CD4-positive, alpha-beta T cell (primary cell): ENCODE measurements around the gene SLPI. TPM values are rescaled to one million over a fixed set of nuclear protein-coding genes. Genes with fewer than 3 reads are reported as not detected.

Experiments used
- ATAC-seq: fragments of 200-7000 bp; cut with Tn5 transposase; one replicate; pipeline ENCODE4 v1.10.0; 2022; ENCODE audit warnings: mild to moderate bottlenecking; ENCODE audit not compliant: poor library complexity
- CTCF ChIA-PET: fragments of 350-600 bp; sonication (Branson Sonifier 250); formaldehyde crosslinking; loops from one replicate; lab custom pipeline; 2021; ENCODE audit warnings: antibody characterized with exemption, inconsistent platforms; lab: Charles Lee
- POLR2A ChIA-PET: fragments of 350-600 bp; sonication (Branson Sonifier 250); formaldehyde crosslinking; loops from one replicate; lab custom pipeline; 2021; ENCODE audit warnings: antibody characterized with exemption, inconsistent platforms; lab: Charles Lee
- DNase-seq, 14 experiments: peaks; one replicate each; pipeline ENCODE4 v3.0.0-alpha.2; 2013 to 2020; ENCODE audit warnings: mixed read lengths in 2 of 14
- H3K27ac ChIP-seq, 2 donors: one replicate each; pipeline versions ENCODE4 v1.5.1 to v1.7.0; 2013; ENCODE audit warnings: low read length in 2 of 2, low read depth in 1 of 2, mild to moderate bottlenecking in 1 of 2
- H3K27me3 ChIP-seq, 2 experiments: 1 replicate in 1 of 2; 2 replicates in 1 of 2; pipeline versions ENCODE4 v1.6.1 to v1.7.0; 2013; ENCODE audit warnings: low read length in 2 of 2, control low read depth in 1 of 2, mild to moderate bottlenecking in 1 of 2, moderate library complexity in 1 of 2; ENCODE audit not compliant: insufficient read depth in 2 of 2, control insufficient read depth in 1 of 2
- H3K36me3 ChIP-seq: one replicate; pipeline ENCODE4 v1.6.1; 2013; ENCODE audit warnings: low read length, control low read depth; ENCODE audit not compliant: insufficient read depth
- H3K4me1 ChIP-seq: one replicate; pipeline ENCODE4 v1.6.1; 2013; ENCODE audit warnings: low read length, control low read depth; ENCODE audit not compliant: insufficient read depth
- H3K4me3 ChIP-seq: one replicate; pipeline ENCODE4 v1.5.1; 2013; ENCODE audit warnings: mild to moderate bottlenecking, low read length, moderate library complexity
- H3K9me3 ChIP-seq, 2 experiments: 1 replicate in 1 of 2; 2 replicates in 1 of 2; pipeline versions ENCODE4 v1.6.1 to v1.7.0; 2013; ENCODE audit warnings: low read length in 2 of 2, mild to moderate bottlenecking in 2 of 2, control low read depth in 1 of 2, moderate library complexity in 1 of 2; ENCODE audit not compliant: control insufficient read depth in 1 of 2, insufficient read depth in 1 of 2
- H3K27ac Mint-ChIP-seq: one replicate; pipeline ENCODE4 v1.8.0; 2020; ENCODE audit warnings: mixed read lengths
- H3K27me3 Mint-ChIP-seq: one replicate; pipeline ENCODE4 v1.8.0; 2021; ENCODE audit warnings: mixed read lengths
- H3K36me3 Mint-ChIP-seq: one replicate; pipeline ENCODE4 v1.8.0; 2021; ENCODE audit warnings: low read depth, mixed read lengths
- H3K4me1 Mint-ChIP-seq: one replicate; pipeline ENCODE4 v1.8.0; 2021; ENCODE audit warnings: low read depth, mixed read lengths
- H3K4me3 Mint-ChIP-seq: one replicate; pipeline ENCODE4 v1.8.0; 2020; ENCODE audit warnings: mild to moderate bottlenecking, mixed read lengths
- H3K9me3 Mint-ChIP-seq: one replicate; pipeline ENCODE4 v1.8.0; 2020; ENCODE audit warnings: mixed read lengths
- intact Hi-C, 2 experiments: fragments of 100-400 bp; cut with DNase I in 1 of 2; cut with micrococcal nuclease in 1 of 2; formaldehyde crosslinking; loops; one replicate each; pipeline versions ENCODE4 v1.15.1 to v1.9.0; 2023 to 2025; cut with DNase I, micrococcal nuclease
- total RNA-seq, 174 experiments: library from RNA in 2 of 174; stranded (reverse) in 2 of 174; gene quantifications; one replicate each; pipeline ENCODE4 v1.2.3 and lab custom pipeline; 2021 to 2026
- TF ChIP-seq, protein P1 (sequence below): fragments of 200-600 bp; IDR thresholded peaks from one replicate; pipeline ENCODE4 v1.8.0; 2022; ENCODE audit warnings: antibody characterized with exemption, mild to moderate bottlenecking

The SLPI gene
- total RNA-seq, 2 experiments from 2014 or later: not detected

DNA sequence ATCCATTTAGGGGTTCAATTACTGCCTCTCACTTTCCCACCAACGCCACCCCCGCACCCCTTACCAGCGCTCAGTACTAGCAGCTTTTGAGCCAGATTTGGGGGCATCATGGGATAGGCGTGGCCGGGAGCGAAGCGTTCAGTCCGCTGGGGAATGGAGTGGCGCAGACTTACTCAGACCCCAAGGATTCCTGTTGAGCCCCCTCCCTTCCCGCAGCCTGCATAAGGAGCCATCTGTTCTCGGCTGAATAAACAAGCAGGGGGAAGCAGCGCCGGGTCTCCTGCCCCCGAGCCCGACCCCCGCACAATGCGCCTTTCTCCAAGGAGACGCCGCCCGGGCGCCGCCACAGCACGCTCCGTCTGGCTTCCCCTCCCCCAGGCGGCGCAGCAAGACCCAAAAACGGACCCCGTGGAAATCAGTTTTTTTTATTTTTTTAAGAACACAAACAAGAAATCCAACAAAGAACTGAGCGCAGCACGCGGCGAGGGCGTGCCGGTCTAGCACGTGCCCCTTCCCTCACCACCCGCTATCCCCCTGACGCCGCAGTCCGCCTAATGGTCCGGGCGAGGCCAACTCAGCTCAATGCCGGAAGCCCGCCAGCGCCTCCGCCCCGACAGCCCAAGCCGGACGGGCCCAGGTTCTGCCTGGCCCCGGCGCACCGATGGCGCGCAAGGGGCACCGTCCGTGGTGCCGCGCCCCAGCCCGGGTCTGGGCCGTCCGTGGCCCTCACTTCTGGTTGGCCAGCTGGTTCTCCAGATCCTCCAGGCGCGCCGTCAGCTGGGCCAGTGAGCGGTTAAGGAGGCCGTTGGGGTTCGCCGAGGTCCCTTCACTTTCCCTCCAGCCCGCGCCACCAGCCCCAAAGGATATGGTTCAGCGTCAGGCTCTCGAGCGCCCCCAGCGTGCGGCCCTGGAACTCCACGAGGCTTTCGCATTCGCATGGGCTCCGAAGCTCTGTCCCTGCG, 39.0 kb upstream of the SLPI start:
- peaks cover 17% of the 10 kb centered on the region for H3K4me1 ChIP-seq
- Mint-ChIP-seq H3K27ac (no peak overlapping the region), H3K4me1 (no peaks in the 10 kb centered on the region), H3K9me3 (no peaks in the 10 kb centered on the region), H3K36me3 (no peaks in the 10 kb centered on the region), H3K27me3 (peaks cover 66% of the 10 kb centered on the region), H3K4me3 (peak overlapping the region; percentile 82)
- H3K4me3 ChIP-seq: peak overlapping the region; percentile 40
- POLR2A ChIA-PET: interaction anchor here (1.0 kb wide), 1 partner anchor 9 kb away, joined by 3 read pairs; no protein-coding TSS in a partner anchor
- ATAC-seq (peak; percentile 92), DNase-seq (peak; percentile 63 to 84 (median 74))
- TF ChIP-seq, protein P1, sequence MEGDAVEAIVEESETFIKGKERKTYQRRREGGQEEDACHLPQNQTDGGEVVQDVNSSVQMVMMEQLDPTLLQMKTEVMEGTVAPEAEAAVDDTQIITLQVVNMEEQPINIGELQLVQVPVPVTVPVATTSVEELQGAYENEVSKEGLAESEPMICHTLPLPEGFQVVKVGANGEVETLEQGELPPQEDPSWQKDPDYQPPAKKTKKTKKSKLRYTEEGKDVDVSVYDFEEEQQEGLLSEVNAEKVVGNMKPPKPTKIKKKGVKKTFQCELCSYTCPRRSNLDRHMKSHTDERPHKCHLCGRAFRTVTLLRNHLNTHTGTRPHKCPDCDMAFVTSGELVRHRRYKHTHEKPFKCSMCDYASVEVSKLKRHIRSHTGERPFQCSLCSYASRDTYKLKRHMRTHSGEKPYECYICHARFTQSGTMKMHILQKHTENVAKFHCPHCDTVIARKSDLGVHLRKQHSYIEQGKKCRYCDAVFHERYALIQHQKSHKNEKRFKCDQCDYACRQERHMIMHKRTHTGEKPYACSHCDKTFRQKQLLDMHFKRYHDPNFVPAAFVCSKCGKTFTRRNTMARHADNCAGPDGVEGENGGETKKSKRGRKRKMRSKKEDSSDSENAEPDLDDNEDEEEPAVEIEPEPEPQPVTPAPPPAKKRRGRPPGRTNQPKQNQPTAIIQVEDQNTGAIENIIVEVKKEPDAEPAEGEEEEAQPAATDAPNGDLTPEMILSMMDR: peak; percentile 95
- H3K36me3 ChIP-seq: no peaks in the 10 kb centered on the region
- H3K27me3 ChIP-seq: peaks cover 15 to 23% of the 10 kb centered on the region in 2 experiments
- no peaks in the 10 kb centered on the region for H3K9me3 ChIP-seq
- no peak overlapping the region for H3K27ac ChIP-seq
- intact Hi-C loops: loop anchor here (5.0 kb wide), 2 partner anchors 281 to 606 kb away; no protein-coding TSS in a partner anchor
- CTCF ChIA-PET: interaction anchor here (0.6 to 2.3 kb wide), 14 partner anchors 10 to 1043 kb away, joined by 3 to 12 read pairs (median 3); partner anchors contain the start of genes FITM2 and SDC4

GRCh38 chr20:45292343-45292742, 38.0 kb upstream of the SLPI start:
- no peaks in the 10 kb centered on the region for H3K9me3 ChIP-seq

DNA sequence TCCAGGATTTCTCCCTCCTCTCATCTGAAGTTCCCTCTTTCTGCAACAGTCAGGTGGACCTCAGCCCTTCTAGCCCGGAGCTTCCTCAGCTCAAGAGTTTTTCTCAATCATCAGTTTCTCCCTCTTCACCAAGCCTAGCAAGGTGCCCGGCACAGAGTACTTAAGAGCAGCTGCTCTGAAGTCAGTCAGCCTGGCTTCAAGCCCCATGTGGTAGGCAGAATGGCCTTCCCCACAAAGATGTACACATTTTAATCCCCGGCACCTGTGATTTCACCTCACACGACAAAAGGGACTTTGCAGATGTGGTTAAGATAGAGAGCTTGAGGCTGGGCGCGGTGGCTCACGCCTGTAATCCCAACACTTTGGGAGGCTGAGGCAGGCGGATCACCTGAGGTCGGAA, 37.2 kb upstream of the SLPI start:
- POLR2A ChIA-PET: no interaction called here
- no peak overlapping the region for H3K4me3 ChIP-seq
- Mint-ChIP-seq H3K4me1 (no peaks in the 10 kb centered on the region), H3K9me3 (no peaks in the 10 kb centered on the region), H3K27ac (no peak overlapping the region), H3K36me3 (no peaks in the 10 kb centered on the region), H3K27me3 (peaks cover 60% of the 10 kb centered on the region), H3K4me3 (peak overlapping the region; percentile 55)
- no peak for ATAC-seq
- CTCF ChIA-PET: interaction anchor here (1.0 to 2.5 kb wide), 6 partner anchors 10 to 479 kb away, joined by 3 to 9 read pairs (median 6); no protein-coding TSS in a partner anchor
- H3K27ac ChIP-seq: no peak overlapping the region
- TF ChIP-seq, protein P1: no peak
- no peak for DNase-seq
- no peaks in the 10 kb centered on the region for H3K36me3 ChIP-seq
- intact Hi-C loops: loop anchor here (2.0 to 5.0 kb wide), 6 partner anchors 195 to 604 kb away; partner anchors contain the start of gene PABPC1L (in 1 of the 2)
- H3K4me1 ChIP-seq: peaks cover 17% of the 10 kb centered on the region
- H3K27me3 ChIP-seq: peaks cover 15 to 23% of the 10 kb centered on the region in 2 experiments
- H3K9me3 ChIP-seq: no peaks in the 10 kb centered on the region

More at GRCh38 chr20:45292343-45292742, 38.0 kb upstream of the SLPI start:
- Mint-ChIP-seq H3K27ac (no peak overlapping the region), H3K4me1 (no peaks in the 10 kb centered on the region), H3K36me3 (no peaks in the 10 kb centered on the region), H3K4me3 (peak overlapping the region; percentile 82), H3K9me3 (no peaks in the 10 kb centered on the region), H3K27me3 (peaks cover 66% of the 10 kb centered on the region)
- intact Hi-C loops: loop anchor here (5.0 kb wide), 2 partner anchors 280 to 605 kb away; no protein-coding TSS in a partner anchor
- Histone ChIP-seq H3K36me3 (no peaks in the 10 kb centered on the region), H3K27ac (no peak overlapping the region), H3K4me1 (peaks cover 17% of the 10 kb centered on the region), H3K4me3 (no peak overlapping the region), H3K27me3 (peaks cover 15 to 23% of the 10 kb centered on the region in 2 experiments)
- ChIA-PET POLR2A (no interaction called here), CTCF (interaction anchor here (2.3 kb wide), 1 partner anchor 248 kb away, joined by 4 read pairs; no protein-coding TSS in a partner anchor)
- DNase-seq (no peak), ATAC-seq (no peak)
- TF ChIP-seq, protein P1: no peak
